Thoracic aorta (tissue), 2 donors: Measurements from ENCODE around the gene PLPP1. TPM values are rescaled to one million over a fixed set of nuclear protein-coding genes. Genes with fewer than 3 reads are reported as not detected.
A peak's percentile ranks its signal among the peaks of the same experiment; 100 is the strongest.

Source experiments
- ATAC-seq: fragments of 150-250 bp; one replicate; pipeline ENCODE4 v1.8.0; 2017; ENCODE audit warnings: low read depth; ENCODE audit not compliant: insufficient number of reproducible peaks, low FRiP score
- DNase-seq: peaks from one replicate; pipeline ENCODE4 v3.0.0-alpha.2; 2020; ENCODE audit warnings: low spot score
- H3K27ac ChIP-seq, 2 donors: fragments of 200-600 bp; sonication (generic); 1 replicate in 1 of 2; 2 replicates in 1 of 2; pipeline ENCODE4 v1.5.1; 2016; ENCODE audit warnings: mild to moderate bottlenecking in 2 of 2, moderate library complexity in 2 of 2
- H3K27me3 ChIP-seq: fragments of 200-600 bp; sonication (generic); replicated peaks from 2 replicates; pipeline ENCODE4 v1.6.0; 2016; ENCODE audit warnings: mild to moderate bottlenecking; ENCODE audit not compliant: insufficient read depth
- H3K36me3 ChIP-seq: fragments of 200-600 bp; sonication (generic); one replicate; pipeline ENCODE4 v1.5.1; 2016
- H3K4me1 ChIP-seq, 2 donors: fragments of 200-600 bp; sonication (generic); 1 replicate in 1 of 2; 2 replicates in 1 of 2; pipeline versions ENCODE4 v1.5.1 to v1.6.0; 2016; ENCODE audit warnings: low read depth in 2 of 2, mild to moderate bottlenecking in 1 of 2; ENCODE audit not compliant: control insufficient read depth in 1 of 2
- H3K4me3 ChIP-seq: fragments of 200-600 bp; sonication (generic); 2 replicates; pipeline ENCODE4 v1.5.1; 2016; ENCODE audit warnings: mild to moderate bottlenecking
- H3K9me3 ChIP-seq: fragments of 200-600 bp; sonication (generic); 2 replicates; pipeline ENCODE4 v1.5.1; 2016
- CTCF ChIP-seq: fragments of 200-600 bp; sonication (generic); IDR thresholded peaks from one replicate; pipeline ENCODE4 v1.5.1; 2019; ENCODE audit warnings: antibody characterized with exemption
- total RNA-seq, 2 donors: library from RNA; depleted of rRNA; stranded (reverse); fragments of >200 nt; gene quantifications; one replicate each; pipeline versions ENCODE4 v1.1.0 to v1.2.3, GENCODE V29; 2016

The PLPP1 gene
- total RNA-seq, 2 donors from 2014 or later = 341 to 509 TPM

- no peak for TF ChIP-seq CTCF
- H3K27ac ChIP-seq = peak overlapping the region; percentile 55 to 76
- no peaks in the 10 kb centered on the region for H3K9me3 ChIP-seq
- H3K4me3 ChIP-seq = no peak overlapping the region
- ATAC-seq (no peak), DNase-seq (no peak)
- no peaks in the 10 kb centered on the region for H3K36me3 ChIP-seq
- H3K4me1 ChIP-seq = peaks cover 22 to 42% of the 10 kb centered on the region in 2 donors
- no peaks in the 10 kb centered on the region for H3K27me3 ChIP-seq
Observed at GRCh38 chr5:55577353-55578060, 42.7 kb upstream of the PLPP1 start.

- Histone ChIP-seq H3K4me3 (no peak overlapping the region), H3K4me1 (peaks cover 22 to 42% of the 10 kb centered on the region in 2 donors), H3K36me3 (no peaks in the 10 kb centered on the region), H3K27me3 (no peaks in the 10 kb centered on the region), H3K9me3 (no peaks in the 10 kb centered on the region), H3K27ac (peak overlapping the region; percentile 55 to 76)
- ATAC-seq (no peak), DNase-seq (no peak)
- no peak for TF ChIP-seq CTCF
Observed at GRCh38 chr5:55576661-55577060, 41.9 kb upstream of the PLPP1 start.

GRCh38 chr5:55575815-55576583, 41.2 kb upstream of the PLPP1 start:
- TF ChIP-seq CTCF = no peak
- Histone ChIP-seq H3K36me3 (no peaks in the 10 kb centered on the region), H3K9me3 (no peaks in the 10 kb centered on the region), H3K4me1 (peaks cover 22 to 43% of the 10 kb centered on the region in 2 donors), H3K27me3 (no peaks in the 10 kb centered on the region), H3K27ac (peak overlapping the region in 1 of 2 donors; percentile 55), H3K4me3 (no peak overlapping the region)
- DNase-seq = no peak
- ATAC-seq = no peak

- no peaks in the 10 kb centered on the region for H3K9me3 ChIP-seq
- H3K36me3 ChIP-seq = no peaks in the 10 kb centered on the region
- TF ChIP-seq CTCF = no peak
- H3K27me3 ChIP-seq = no peaks in the 10 kb centered on the region
- H3K4me3 ChIP-seq = no peak overlapping the region
- ATAC-seq (no peak), DNase-seq (no peak)
- H3K27ac ChIP-seq = no peak overlapping the region
- H3K4me1 ChIP-seq = peaks cover 17 to 45% of the 10 kb centered on the region in 2 donors
Observed at GRCh38 chr5:55572600-55572999, 37.8 kb upstream of the PLPP1 start.

GRCh38 chr5:55572020-55572419, 37.3 kb upstream of the PLPP1 start:
- Histone ChIP-seq H3K36me3 (no peaks in the 10 kb centered on the region), H3K9me3 (no peaks in the 10 kb centered on the region), H3K27ac (no peak overlapping the region), H3K4me3 (no peak overlapping the region), H3K4me1 (peaks cover 12 to 39% of the 10 kb centered on the region in 2 donors), H3K27me3 (no peaks in the 10 kb centered on the region)
- ATAC-seq (no peak), DNase-seq (no peak)
- TF ChIP-seq CTCF = no peak
